Endothelial cell of umbilical vein (primary cell): Measurements from ENCODE around the gene ANO4. TPM values are rescaled to one million over a fixed set of nuclear protein-coding genes. Genes with fewer than 3 reads are reported as not detected.

Experiments used
- BruUV-seq: library from RNA; stranded (reverse); fragments of 400-500 nt; replicated peaks from 2 replicates; lab custom pipeline; 2021; lab: Mats Ljungman, UMichigan
- CTCF ChIA-PET: fragments of 300-600, 350-600 bp; sonication (Branson Sonifier 250); formaldehyde crosslinking; loops from one replicate; lab custom pipeline; 2021; ENCODE audit warnings: antibody characterized with exemption, inconsistent platforms; lab: Charles Lee
- POLR2A ChIA-PET: fragments of 300-600, 350-600 bp; sonication (Branson Sonifier 250); formaldehyde crosslinking; loops from one replicate; lab custom pipeline; 2021; ENCODE audit warnings: antibody characterized with exemption, inconsistent platforms; lab: Charles Lee
- DNase-seq: peaks from one replicate; pipeline ENCODE4 v3.0.0-alpha.2; 2011; ENCODE audit warnings: low read depth, low spot score
- FAIRE-seq: peaks from 2 replicates; lab custom pipeline; 2011; peaks lifted over from hg19 to GRCh38; lab: Jason Lieb, UNC
- H2AFZ ChIP-seq: 2 replicates; pipeline ENCODE4 v1.6.0; 2012; ENCODE audit warnings: low read depth, low read length, control low read depth, inconsistent platforms
- H3K27ac ChIP-seq: 2 replicates; pipeline ENCODE4 v1.5.1; 2011; ENCODE audit warnings: low read depth, mild to moderate bottlenecking, control low read depth, low read length, moderate library complexity; ENCODE audit not compliant: insufficient read depth
- H3K27me3 ChIP-seq, 2 experiments: 2 replicates each; pipeline versions ENCODE4 v1.6.0 to v1.6.1; 2011; ENCODE audit warnings: low read length in 2 of 2, mixed read lengths in 1 of 2; ENCODE audit not compliant: control insufficient read depth in 2 of 2, insufficient read depth in 2 of 2
- H3K36me3 ChIP-seq, 2 experiments: 2 replicates in 1 of 2; 3 replicates in 1 of 2; pipeline ENCODE4 v1.5.1; 2011; ENCODE audit warnings: low read length in 2 of 2, mild to moderate bottlenecking in 1 of 2, moderate library complexity in 1 of 2; ENCODE audit not compliant: control insufficient read depth in 2 of 2, insufficient read depth in 2 of 2; ENCODE audit errors: extremely low read depth in 1 of 2
- H3K4me1 ChIP-seq: 3 replicates; pipeline ENCODE4 v1.5.1; 2011; ENCODE audit warnings: mild to moderate bottlenecking, low read length; ENCODE audit not compliant: control insufficient read depth, insufficient read depth; ENCODE audit errors: extremely low read depth
- H3K4me2 ChIP-seq: 2 replicates; pipeline ENCODE4 v1.6.1; 2011; ENCODE audit warnings: low read length, control low read depth, mixed read lengths; ENCODE audit not compliant: insufficient read depth
- H3K4me3 ChIP-seq, 3 experiments: fragments of 200-600 bp in 1 of 3; sonication (generic), shearing (Covaris generic) in 1 of 3; replicated peaks in 1 of 3; 2 replicates each; pipeline ENCODE4 v1.5.1; 2011 to 2016; ENCODE audit warnings: control low read depth in 3 of 3, low read length in 3 of 3, mild to moderate bottlenecking in 2 of 3, inconsistent platforms in 1 of 3, low read depth in 1 of 3, moderate library complexity in 1 of 3; ENCODE audit not compliant: insufficient read depth in 1 of 3
- H3K79me2 ChIP-seq: 2 replicates; pipeline ENCODE4 v1.6.0; 2012; ENCODE audit warnings: low read length, inconsistent platforms; ENCODE audit not compliant: control insufficient read depth, insufficient read depth
- H3K9ac ChIP-seq: replicated peaks from 2 replicates; pipeline ENCODE3; 2011; ENCODE audit warnings: low read length, control low read depth; ENCODE audit not compliant: insufficient read depth; ENCODE audit errors: extremely low read depth
- H3K9me1 ChIP-seq: replicated peaks from 3 replicates; pipeline ENCODE4 v1.6.0; 2011; ENCODE audit warnings: mild to moderate bottlenecking, low read length; ENCODE audit not compliant: control insufficient read depth, insufficient read depth; ENCODE audit errors: extremely low read depth
- H3K9me3 ChIP-seq: replicated peaks from 2 replicates; pipeline ENCODE4 v1.5.1; 2012; ENCODE audit warnings: low read length, inconsistent platforms; ENCODE audit not compliant: control insufficient read depth, insufficient read depth
- H4K20me1 ChIP-seq: replicated peaks from 2 replicates; pipeline ENCODE3; 2011; ENCODE audit warnings: mild to moderate bottlenecking, low read length; ENCODE audit not compliant: control insufficient read depth, insufficient read depth; ENCODE audit errors: extremely low read depth
- EZH2 ChIP-seq: IDR thresholded peaks from 2 replicates; pipeline ENCODE4 v1.6.1; 2012; ENCODE audit warnings: borderline replicate concordance, low read depth, mild to moderate bottlenecking, moderate library complexity, low read length, inconsistent platforms; ENCODE audit not compliant: severe bottlenecking
- FOS ChIP-seq: IDR thresholded peaks from 2 replicates; pipeline ENCODE4 v1.6.1; 2011; ENCODE audit warnings: mild to moderate bottlenecking, low read length, moderate library complexity, borderline replicate concordance; ENCODE audit not compliant: insufficient read depth
- GATA2 ChIP-seq: IDR thresholded peaks from 2 replicates; pipeline ENCODE4 v1.7.0; 2011; ENCODE audit warnings: low read depth, mild to moderate bottlenecking, moderate library complexity, mixed read lengths, low read length; ENCODE audit not compliant: insufficient read length, insufficient read depth
- JUN ChIP-seq: IDR thresholded peaks from 2 replicates; pipeline ENCODE4 v1.6.1; 2011; ENCODE audit warnings: borderline replicate concordance, low read depth; ENCODE audit not compliant: insufficient read length, insufficient read depth
- MYC ChIP-seq: IDR thresholded peaks from one replicate; pipeline ENCODE4 v1.6.1; 2011; ENCODE audit warnings: mild to moderate bottlenecking, low read depth, low read length
- POLR2A ChIP-seq: IDR thresholded peaks from 2 replicates; pipeline ENCODE4 v1.6.1; 2012; ENCODE audit warnings: low read depth, mild to moderate bottlenecking, control low read depth, low read length
- POLR2AphosphoS5 ChIP-seq: IDR thresholded peaks from 2 replicates; pipeline ENCODE4 v1.6.1; 2012; ENCODE audit warnings: low read depth, mild to moderate bottlenecking, control low read depth, low read length, moderate library complexity; ENCODE audit not compliant: insufficient read depth
- dilution Hi-C: fragments of 300-500 bp; cut with MboI; formaldehyde crosslinking; loops from one replicate; pipeline ENCODE4 v1.15.0; 2019; ENCODE audit warnings: low sequenced_read_pairs; ENCODE audit not compliant: extremely low pct_ligation_motif_present
- intact Hi-C: fragments of 100-400 bp; cut with micrococcal nuclease; formaldehyde crosslinking; loops from one replicate; pipeline ENCODE4 v1.10.0; 2022
- polyA plus RNA-seq, 4 experiments: library from polyadenylated mRNA; depleted of rRNA in 3 of 4; stranded (reverse) in 3 of 4; unstranded in 1 of 4; fragments of >200 nt; gene quantifications; 2 replicates each; pipeline versions ENCODE4 v1.2.1 to v1.2.3, GENCODE V29; 2011 to 2012; ENCODE audit warnings: missing spikeins in 1 of 4
- total RNA-seq: library from RNA; stranded (reverse); gene quantifications from 2 replicates; pipeline ENCODE4 v1.2.3, GENCODE V29; 2021

ANO4 gene
- total and polyA plus RNA-seq, 2 donors (not counting 3 experiments of a cell fraction or from before 2014, with no cell fraction given), result 0.25 TPM; not detected in 1

DNA sequence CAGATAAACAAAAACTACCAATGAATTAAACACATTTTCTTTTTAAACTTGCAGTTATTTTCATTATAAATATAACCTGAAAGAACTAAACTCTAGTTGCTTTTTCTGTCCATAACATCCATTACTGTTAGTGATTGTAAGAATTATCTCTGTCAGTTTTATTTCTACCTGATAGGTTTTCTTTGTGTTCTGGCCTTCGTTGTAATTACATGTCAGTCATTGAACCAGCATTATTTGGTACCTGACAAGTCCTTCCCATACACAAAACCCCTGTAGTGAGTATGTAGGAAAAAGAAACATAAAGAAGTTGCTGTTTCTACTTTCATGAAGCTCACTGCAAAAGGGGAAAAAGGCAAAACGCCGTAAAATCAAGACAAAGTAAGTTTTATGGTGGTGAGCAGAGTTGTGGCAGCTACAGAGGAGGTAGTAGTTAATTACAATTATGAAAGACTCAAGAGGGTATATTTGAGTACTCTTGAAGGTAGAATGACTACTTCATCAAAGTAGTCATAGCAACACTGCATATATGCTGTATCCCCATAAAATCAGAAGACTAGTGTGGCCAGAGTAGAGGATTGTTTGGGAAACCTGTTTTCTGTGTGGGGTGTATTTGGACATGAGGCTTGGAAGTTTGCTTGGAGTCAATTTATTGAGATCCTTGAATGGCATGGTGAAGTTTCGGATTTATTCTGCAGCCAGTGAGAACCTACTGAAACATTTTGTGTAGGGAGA is 312.6 kb downstream of the ANO4 start:
- Histone ChIP-seq H3K27ac (no peak overlapping the region), H3K79me2 (no peaks in the 10 kb centered on the region), H4K20me1 (no peaks in the 10 kb centered on the region), H3K4me1 (no peaks in the 10 kb centered on the region), H3K9me1 (no peaks in the 10 kb centered on the region), H3K9me3 (peaks cover 2% of the 10 kb centered on the region), H3K27me3 (no peaks in the 10 kb centered on the region), H3K36me3 (no peaks in the 10 kb centered on the region), H3K9ac (no peak overlapping the region), H3K4me2 (no peak overlapping the region), H3K4me3 (no peak overlapping the region), H2AFZ (no peak overlapping the region)
- intact Hi-C loops, result no loop called here
- POLR2A ChIA-PET, result no interaction called here
- dilution Hi-C loops, result no loop called here
- no peak for TF ChIP-seq FOS
- no peak for TF ChIP-seq POLR2AphosphoS5
- no peak for TF ChIP-seq EZH2
- no peak for TF ChIP-seq JUN
- TF ChIP-seq GATA2, result no peak
- CTCF ChIA-PET, result no interaction called here
- BruUV-seq, result no TSS peak
- FAIRE-seq, result no peak
- no peak for DNase-seq

DNA sequence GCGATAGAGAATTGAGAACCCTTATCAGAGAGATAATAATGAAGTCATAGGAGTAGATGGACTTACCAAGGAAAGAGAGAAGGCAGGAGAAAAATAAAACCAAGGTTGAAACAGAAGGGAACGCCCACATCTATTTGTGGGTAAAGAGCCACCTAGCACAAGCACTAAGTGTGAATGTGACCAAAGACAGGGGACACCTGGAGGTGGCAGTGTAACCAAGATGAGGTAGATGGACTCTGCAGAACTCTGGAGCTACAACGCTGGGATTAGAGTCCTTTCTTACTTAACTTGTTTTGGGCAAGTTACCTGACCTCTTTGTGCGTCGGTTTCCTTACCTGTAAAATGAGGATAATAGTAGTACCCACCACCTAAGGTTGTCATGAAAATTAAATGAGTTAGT is 313.6 kb downstream of the ANO4 start:
- H3K4me3 ChIP-seq, result no peak overlapping the region
- ChIA-PET CTCF (no interaction called here), POLR2A (no interaction called here)
- no peak overlapping the region for H3K9ac ChIP-seq
- FAIRE-seq, result no peak
- no peaks in the 10 kb centered on the region for H3K36me3 ChIP-seq
- DNase-seq, result no peak
- no peak overlapping the region for H3K27ac ChIP-seq
- intact Hi-C loops, result no loop called here
- H3K9me1 ChIP-seq, result no peaks in the 10 kb centered on the region
- H3K4me1 ChIP-seq, result no peaks in the 10 kb centered on the region
- no peak for TF ChIP-seq POLR2A
- TF ChIP-seq MYC, result no peak
- TF ChIP-seq GATA2, result no peak
- TF ChIP-seq JUN, result no peak
- no peak for TF ChIP-seq FOS
- no peak overlapping the region for H2AFZ ChIP-seq
- H3K4me2 ChIP-seq, result no peak overlapping the region
- no peaks in the 10 kb centered on the region for H3K27me3 ChIP-seq
- BruUV-seq, result no TSS peak
- H3K9me3 ChIP-seq, result peaks cover 2% of the 10 kb centered on the region
- H4K20me1 ChIP-seq, result no peaks in the 10 kb centered on the region
- H3K79me2 ChIP-seq, result no peaks in the 10 kb centered on the region
- dilution Hi-C loops, result no loop called here
